Measurements from ENCODE around the gene FRMD4A. TPM values are rescaled to one million over a fixed set of nuclear protein-coding genes. Genes with fewer than 3 reads are reported as not detected.
A peak's percentile ranks its signal among the peaks of the same experiment; 100 is the strongest.
"Not testable (repeated sequence)": the region's sequence is repeated elsewhere in the genome, so short reads cannot be mapped to it uniquely, and the experiment has no call there.

The FRMD4A gene
- total RNA-seq, 1 experiment from 2014 or later = 0.23 TPM

DNA sequence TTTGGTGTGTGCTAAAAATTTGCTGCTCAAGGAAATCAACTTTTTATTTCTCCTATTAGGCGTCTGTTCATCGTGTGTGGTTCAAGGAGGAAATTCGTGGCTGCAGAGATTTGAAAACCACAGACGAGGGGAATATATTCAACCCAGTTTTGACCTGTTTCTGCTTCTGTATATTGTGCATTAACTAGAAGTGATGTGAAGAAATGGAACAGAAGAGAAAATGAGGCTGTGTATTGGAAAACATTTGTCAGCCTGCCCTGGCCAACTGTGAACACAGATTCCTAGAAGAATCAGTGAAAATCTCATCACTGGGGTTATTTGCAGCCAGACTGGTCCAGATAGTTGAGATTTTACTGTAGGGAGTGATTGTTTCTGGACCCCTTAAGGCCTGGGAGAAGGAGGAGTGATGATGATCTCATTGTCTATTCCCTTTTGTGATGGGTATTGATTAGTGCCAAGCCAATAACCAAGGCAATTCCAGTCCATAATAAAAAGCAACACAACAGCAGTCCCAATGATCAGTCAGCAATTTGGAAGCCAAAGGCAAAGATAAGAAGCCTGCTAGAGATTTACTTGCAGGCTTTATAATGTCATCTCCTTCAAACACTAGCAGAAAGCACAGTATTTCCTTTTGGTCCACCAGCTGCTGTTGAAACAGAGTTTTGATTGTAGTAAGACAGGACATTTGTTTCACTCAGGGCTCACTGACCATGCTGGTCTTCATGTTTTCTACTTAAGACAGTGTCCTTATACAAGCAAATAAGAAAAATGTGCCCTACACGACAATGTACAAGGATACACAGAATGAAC, 404.5 kb downstream of the FRMD4A start:
- H3K36me3 Mint-ChIP-seq (ENCODE audit: insufficient read depth, unreplicated experiment) = no peaks in the 10 kb centered on the region
- BruUV-seq (replicated peaks) = no TSS peak
- no peak overlapping the region for H3K4me3 Mint-ChIP-seq (ENCODE audit: unreplicated experiment)
- no peaks in the 10 kb centered on the region for H3K27me3 Mint-ChIP-seq (ENCODE audit: insufficient read depth, unreplicated experiment)
- DNase-seq (ENCODE audit: unreplicated experiment) = no peak
- peaks cover 6% of the 10 kb centered on the region for H3K4me1 Mint-ChIP-seq (ENCODE audit: insufficient read depth, unreplicated experiment)
- ChIA-PET POLR2A (no interaction called here), CTCF (no interaction called here)
- H3K27ac Mint-ChIP-seq (ENCODE audit: low read depth, unreplicated experiment) = no peak overlapping the region
- TF ChIP-seq, protein P1, sequence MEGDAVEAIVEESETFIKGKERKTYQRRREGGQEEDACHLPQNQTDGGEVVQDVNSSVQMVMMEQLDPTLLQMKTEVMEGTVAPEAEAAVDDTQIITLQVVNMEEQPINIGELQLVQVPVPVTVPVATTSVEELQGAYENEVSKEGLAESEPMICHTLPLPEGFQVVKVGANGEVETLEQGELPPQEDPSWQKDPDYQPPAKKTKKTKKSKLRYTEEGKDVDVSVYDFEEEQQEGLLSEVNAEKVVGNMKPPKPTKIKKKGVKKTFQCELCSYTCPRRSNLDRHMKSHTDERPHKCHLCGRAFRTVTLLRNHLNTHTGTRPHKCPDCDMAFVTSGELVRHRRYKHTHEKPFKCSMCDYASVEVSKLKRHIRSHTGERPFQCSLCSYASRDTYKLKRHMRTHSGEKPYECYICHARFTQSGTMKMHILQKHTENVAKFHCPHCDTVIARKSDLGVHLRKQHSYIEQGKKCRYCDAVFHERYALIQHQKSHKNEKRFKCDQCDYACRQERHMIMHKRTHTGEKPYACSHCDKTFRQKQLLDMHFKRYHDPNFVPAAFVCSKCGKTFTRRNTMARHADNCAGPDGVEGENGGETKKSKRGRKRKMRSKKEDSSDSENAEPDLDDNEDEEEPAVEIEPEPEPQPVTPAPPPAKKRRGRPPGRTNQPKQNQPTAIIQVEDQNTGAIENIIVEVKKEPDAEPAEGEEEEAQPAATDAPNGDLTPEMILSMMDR (IDR thresholded peaks at IDR 0.05; ENCODE audit: unreplicated experiment) = no peak
- intact Hi-C loops (cut with micrococcal nuclease) = no loop called here
- H3K9me3 Mint-ChIP-seq (ENCODE audit: unreplicated experiment) = no peaks in the 10 kb centered on the region

DNA sequence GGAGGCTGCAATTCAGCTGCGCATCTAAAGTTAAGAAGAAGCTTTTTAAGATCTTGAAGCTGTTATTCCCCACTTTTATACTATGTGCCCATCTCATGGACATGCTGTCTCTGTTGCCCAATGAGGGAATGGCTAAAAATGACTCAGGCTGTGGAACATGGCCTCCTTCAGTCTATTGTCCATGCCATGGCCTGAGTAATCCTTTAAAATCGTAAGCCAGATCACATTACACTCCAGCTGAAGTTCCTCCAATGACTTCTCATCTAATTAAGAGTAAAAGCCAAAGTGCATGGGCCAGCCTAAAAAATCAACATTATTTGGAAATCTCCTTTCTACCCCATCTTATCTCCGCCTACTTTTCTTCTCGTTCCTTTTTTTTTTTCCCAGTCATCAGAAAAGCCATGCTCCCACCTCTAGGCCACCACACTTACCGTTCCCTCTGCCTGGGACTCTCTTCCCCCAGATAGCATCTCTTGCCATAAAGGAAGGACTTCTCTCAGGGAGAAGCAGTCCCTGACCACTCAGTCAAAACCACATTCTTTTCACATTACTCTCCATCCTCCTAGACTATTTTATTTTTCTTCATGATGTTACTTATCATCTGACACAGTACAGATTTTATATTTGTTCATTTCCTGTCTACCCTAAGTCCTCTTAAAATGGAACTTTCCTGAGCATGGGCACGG, 406.5 kb downstream of the FRMD4A start:
- Mint-ChIP-seq H3K4me1 (ENCODE audit: insufficient read depth, unreplicated experiment) (peaks cover 6% of the 10 kb centered on the region), H3K4me3 (ENCODE audit: unreplicated experiment) (no peak overlapping the region), H3K27me3 (ENCODE audit: insufficient read depth, unreplicated experiment) (no peaks in the 10 kb centered on the region), H3K27ac (ENCODE audit: low read depth, unreplicated experiment) (no peak overlapping the region), H3K36me3 (ENCODE audit: insufficient read depth, unreplicated experiment) (no peaks in the 10 kb centered on the region), H3K9me3 (ENCODE audit: unreplicated experiment) (no peaks in the 10 kb centered on the region)
- DNase-seq (ENCODE audit: unreplicated experiment) = peak; percentile 77
- intact Hi-C loops (cut with micrococcal nuclease) = no loop called here
- TF ChIP-seq, protein P1 (IDR thresholded peaks at IDR 0.05; ENCODE audit: unreplicated experiment) = no peak
- no TSS peak for BruUV-seq (replicated peaks)
- ChIA-PET CTCF (interaction anchor here (0.5 kb wide), 1 partner anchor 118 kb away, joined by 3 read pairs; no protein-coding TSS in a partner anchor), POLR2A (no interaction called here)

DNA sequence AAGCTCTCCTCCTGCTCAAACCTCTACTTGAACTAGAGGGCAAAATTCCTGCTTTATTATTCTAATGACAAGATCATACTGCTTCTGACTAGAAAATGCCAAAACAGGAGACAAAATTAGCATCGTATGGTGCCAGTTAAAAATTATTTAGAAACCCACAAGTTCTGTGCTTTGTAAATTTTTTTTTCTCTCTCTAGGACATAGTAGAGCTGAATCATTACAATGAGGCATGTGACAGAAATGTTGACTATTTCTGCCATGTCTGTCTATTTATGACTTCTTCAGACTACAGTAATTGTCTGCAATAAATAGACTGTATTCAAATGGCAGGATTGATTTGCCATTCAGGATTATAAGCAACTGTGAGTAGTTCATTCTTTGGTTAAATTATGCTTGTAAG, 408.1 kb downstream of the FRMD4A start:
- Mint-ChIP-seq H3K36me3 (ENCODE audit: insufficient read depth, unreplicated experiment) (no peaks in the 10 kb centered on the region), H3K9me3 (ENCODE audit: unreplicated experiment) (no peaks in the 10 kb centered on the region), H3K27me3 (ENCODE audit: insufficient read depth, unreplicated experiment) (no peaks in the 10 kb centered on the region), H3K27ac (ENCODE audit: low read depth, unreplicated experiment) (no peak overlapping the region), H3K4me1 (ENCODE audit: insufficient read depth, unreplicated experiment) (peaks cover 6% of the 10 kb centered on the region), H3K4me3 (ENCODE audit: unreplicated experiment) (no peak overlapping the region)
- intact Hi-C loops (cut with micrococcal nuclease) = no loop called here
- TF ChIP-seq, protein P1 (IDR thresholded peaks at IDR 0.05; ENCODE audit: unreplicated experiment) = no peak
- no TSS peak for BruUV-seq (replicated peaks)
- DNase-seq (ENCODE audit: unreplicated experiment) = no peak
- ChIA-PET POLR2A (no interaction called here), CTCF (interaction anchor here (0.6 to 0.8 kb wide), 2 partner anchors 13 to 135 kb away, joined by 3 read pairs; no protein-coding TSS in a partner anchor)

DNA sequence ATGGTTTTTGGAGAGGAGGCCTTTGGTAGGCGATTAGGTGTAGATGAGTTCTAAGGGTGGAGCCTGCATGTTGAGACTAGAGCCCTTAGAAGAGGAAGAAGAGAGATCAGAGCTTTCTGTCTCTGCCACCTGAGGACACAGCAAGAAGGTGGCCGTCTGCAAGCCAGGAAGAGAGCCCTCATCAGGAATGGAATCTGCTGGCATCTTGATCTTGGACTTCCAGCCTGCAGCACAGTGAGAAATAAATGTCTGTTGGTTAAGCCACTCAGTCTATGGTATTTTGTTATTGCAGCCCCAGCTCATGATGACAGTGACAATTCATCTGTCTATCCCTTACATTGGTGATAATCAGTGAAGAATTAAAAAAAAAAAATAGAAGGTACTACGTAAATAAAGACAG, 408.8 kb downstream of the FRMD4A start:
- H3K4me3 Mint-ChIP-seq (ENCODE audit: unreplicated experiment) = no peak overlapping the region

DNA sequence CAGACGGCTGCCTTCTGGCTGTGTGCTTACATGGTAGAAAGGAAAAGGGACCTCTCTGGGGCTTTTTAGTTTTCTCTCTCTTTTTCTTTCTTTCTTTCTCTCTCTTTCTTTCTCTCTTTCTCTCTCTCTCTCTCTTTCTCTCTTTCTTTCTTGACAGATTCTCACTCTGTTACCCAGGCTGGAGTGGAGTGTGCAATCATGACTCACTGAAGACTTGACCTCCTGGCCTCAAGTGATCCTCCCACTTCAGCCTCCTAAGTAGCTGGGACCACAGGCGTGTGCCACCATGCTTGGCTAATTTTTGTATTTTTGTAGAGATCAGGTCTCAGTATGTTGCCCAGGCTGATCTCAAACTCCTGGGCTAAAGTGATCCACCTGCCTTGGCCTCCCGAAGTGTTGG, 409.6 kb downstream of the FRMD4A start:
- H3K36me3 Mint-ChIP-seq (ENCODE audit: insufficient read depth, unreplicated experiment); H3K4me3 Mint-ChIP-seq (ENCODE audit: unreplicated experiment); H3K4me1 Mint-ChIP-seq (ENCODE audit: insufficient read depth, unreplicated experiment); BruUV-seq (replicated peaks); DNase-seq (ENCODE audit: unreplicated experiment); H3K27ac Mint-ChIP-seq (ENCODE audit: low read depth, unreplicated experiment); CTCF ChIA-PET; POLR2A ChIA-PET; H3K9me3 Mint-ChIP-seq (ENCODE audit: unreplicated experiment); intact Hi-C loops (cut with micrococcal nuclease); H3K27me3 Mint-ChIP-seq (ENCODE audit: insufficient read depth, unreplicated experiment): not testable (repeated sequence)

More for the DNA sequence above, 408.8 kb downstream of the FRMD4A start:
- DNase-seq (ENCODE audit: unreplicated experiment) = no peak
- no peaks in the 10 kb centered on the region for H3K9me3 Mint-ChIP-seq (ENCODE audit: unreplicated experiment)
- ChIA-PET CTCF (interaction anchor here (0.6 kb wide), 1 partner anchor 135 kb away, joined by 3 read pairs; no protein-coding TSS in a partner anchor), POLR2A (no interaction called here)
- H3K27ac Mint-ChIP-seq (ENCODE audit: low read depth, unreplicated experiment) = no peak overlapping the region
- peaks cover 6% of the 10 kb centered on the region for H3K4me1 Mint-ChIP-seq (ENCODE audit: insufficient read depth, unreplicated experiment)
- H3K36me3 Mint-ChIP-seq (ENCODE audit: insufficient read depth, unreplicated experiment) = no peaks in the 10 kb centered on the region
- no TSS peak for BruUV-seq (replicated peaks)
- TF ChIP-seq, protein P1 (IDR thresholded peaks at IDR 0.05; ENCODE audit: unreplicated experiment) = no peak
- intact Hi-C loops (cut with micrococcal nuclease) = no loop called here
- H3K27me3 Mint-ChIP-seq (ENCODE audit: insufficient read depth, unreplicated experiment) = no peaks in the 10 kb centered on the region

Measured in MCF 10A (cell line).